Stimulated activated CD8-positive, alpha-beta memory T cell treated with anti-CD3 and anti-CD28 coated beads, Interleukin-12 subunit alpha, Interleukin-12 subunit beta, amount 100 ng/mL, for 1 hour (primary cell): ENCODE results near the gene CMTM5.

Experiments
- DNase-seq: peaks from one replicate; pipeline ENCODE4 v3.0.0-alpha.2; 2020; ENCODE audit warnings: low read depth

CMTM5 gene

DNA sequence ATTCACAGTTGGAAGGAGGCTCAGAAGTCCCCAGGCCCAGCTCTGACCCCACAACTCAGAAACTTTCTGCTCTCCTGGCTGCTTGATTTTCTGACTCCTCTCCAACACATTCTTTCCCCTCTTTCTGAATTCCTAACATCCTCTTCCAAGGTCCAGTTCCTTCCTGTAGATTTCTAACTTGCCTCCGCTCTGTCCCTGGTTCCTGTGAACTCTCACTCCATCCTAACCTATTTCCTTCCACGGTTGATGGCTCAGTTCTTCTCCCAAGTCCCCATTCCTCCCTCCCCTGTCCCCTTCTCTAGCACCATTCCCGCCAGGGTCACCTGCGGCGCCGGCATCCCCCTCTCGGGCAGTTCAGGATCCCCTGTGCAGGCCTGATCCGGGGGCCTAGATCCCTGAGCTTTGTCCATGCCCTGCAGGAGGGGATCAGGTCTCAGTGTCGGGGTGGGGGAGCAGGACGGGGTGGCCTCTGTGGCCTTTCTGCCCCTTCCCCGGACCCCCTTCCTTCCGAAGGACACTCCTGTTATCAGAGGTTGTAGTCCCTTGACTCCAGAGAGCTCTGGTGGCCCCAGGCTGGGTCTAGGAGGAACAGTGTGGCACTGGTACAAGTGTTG is 18.2 kb upstream of the CMTM5 start:
- DNase-seq, result no peak

DNA sequence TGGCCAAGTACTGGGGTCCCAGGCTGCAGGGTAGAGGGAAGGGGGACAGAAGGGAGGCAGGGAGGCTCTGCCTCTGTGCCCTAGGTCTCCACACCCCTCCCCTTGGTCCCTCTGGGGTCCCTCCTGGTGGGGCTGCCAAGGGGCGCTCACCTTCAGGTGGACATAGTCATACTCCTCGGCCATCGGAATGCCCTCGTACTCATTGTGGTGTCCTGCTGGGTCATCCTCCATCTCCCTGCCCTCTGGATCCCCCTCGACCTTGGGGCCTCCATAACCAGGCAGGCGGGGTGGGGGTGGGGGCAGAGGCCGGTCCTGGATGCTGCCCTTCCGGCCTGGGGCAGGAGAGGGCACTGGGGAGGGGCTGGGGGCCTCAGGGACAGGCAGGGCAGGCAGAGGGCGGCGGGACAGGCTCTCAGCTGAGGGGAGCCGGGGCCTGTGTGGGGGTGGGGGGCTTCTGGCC is 17.6 kb upstream of the CMTM5 start:
- DNase-seq, result no peak

DNA sequence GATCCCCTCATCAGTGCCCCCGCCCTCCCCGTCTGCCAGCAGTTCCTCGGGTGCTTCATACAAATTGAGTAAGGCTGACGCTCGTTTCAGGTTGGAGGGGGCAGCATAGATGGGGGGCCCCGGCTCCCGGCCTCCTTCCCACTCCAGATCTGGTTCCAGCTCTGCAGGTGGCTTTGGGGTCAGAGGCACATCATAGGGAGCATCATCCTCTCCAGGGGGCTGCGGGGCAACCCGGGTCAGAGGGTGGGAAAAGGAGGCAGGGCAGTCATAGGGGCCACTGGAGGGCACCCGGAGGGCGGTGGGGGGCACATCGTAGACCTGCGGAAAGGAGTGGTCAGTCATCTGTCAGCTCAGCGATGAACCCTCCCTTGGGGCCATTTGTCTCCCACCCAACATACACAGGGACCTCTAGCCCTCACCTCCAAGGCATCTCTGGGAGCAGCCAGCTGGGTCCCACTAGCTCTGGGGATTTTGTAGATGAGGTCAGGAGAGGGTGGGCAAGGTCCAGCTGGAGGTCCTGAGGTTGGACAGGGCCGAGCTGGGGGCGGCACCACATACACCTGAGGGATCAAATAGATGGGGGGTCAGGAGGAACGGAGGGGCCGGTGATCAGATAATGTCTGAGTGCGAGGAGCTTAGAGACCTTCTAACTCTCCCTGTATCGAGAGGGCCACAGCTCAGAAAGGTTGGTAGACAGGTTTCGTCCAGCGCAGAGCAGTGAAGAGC is 17.0 kb upstream of the CMTM5 start:
- no peak for DNase-seq

DNA sequence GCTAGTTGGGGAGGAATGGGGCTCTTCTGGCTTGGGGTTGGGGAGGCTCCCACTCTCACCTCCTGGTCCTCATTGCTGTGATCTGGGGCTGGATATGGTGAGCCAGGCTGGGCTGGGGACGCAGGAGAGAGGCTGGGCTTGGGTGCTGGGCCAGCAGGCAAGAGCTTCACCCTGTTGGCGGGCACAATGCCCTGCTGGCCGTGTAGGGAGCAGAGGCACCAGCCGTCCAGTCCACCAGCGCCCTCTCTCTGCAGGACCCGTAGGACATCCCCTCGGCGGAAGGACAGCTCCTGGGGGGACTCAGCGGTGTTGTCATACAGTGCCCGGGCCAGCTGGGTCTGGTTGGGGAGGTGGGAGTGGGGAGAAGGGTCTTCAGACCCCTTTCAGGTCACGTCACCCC is 16.4 kb upstream of the CMTM5 start:
- DNase-seq, result no peak

DNA sequence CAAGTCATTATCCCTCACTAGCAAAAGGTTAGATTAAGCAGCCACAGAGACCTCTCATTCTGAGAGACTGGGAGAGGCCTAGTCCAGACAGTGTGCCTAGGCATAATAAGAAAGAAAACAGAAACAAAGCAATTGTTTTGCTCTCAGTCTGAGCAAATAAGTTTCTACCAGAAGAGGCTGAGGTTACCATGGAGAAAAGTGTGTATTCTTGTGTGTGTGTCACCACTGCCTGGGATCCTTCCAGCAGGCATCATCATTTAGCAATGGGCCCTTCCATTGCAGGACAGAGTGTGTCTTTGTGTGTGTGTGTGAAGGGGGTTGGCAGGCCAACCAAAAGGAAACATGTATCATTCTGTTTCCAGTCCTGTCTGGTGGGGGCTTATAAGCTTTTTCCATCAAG is 15.5 kb upstream of the CMTM5 start:
- DNase-seq, result no peak

- DNase-seq, result no peak
These were observed 15.1 kb upstream of the CMTM5 start for GRCh38 chr14:23361763-23362162.

GRCh38 chr14:23362200-23362599 is 14.6 kb upstream of the CMTM5 start:
- no peak for DNase-seq

GRCh38 chr14:23364164-23365035 is 12.4 kb upstream of the CMTM5 start:
- no peak for DNase-seq

GRCh38 chr14:23365036-23365731 is 11.7 kb upstream of the CMTM5 start, which contains the start of gene EFS:
Gene EFS, minus strand, starts transcription at chr14:23365172. Its CDS starts 147 bp downstream, at chr14:23365025.
- no peak for DNase-seq

- DNase-seq, result no peak
These were observed 11.0 kb upstream of the CMTM5 start for GRCh38 chr14:23365732-23366425.

- no peak for DNase-seq
These were observed 10.4 kb upstream of the CMTM5 start for GRCh38 chr14:23366426-23366921.

- DNase-seq, result no peak
These were observed 6.6 kb upstream of the CMTM5 start for GRCh38 chr14:23370221-23370620.

GRCh38 chr14:23371865-23372264 is 5.0 kb upstream of the CMTM5 start:
- no peak for DNase-seq

GRCh38 chr14:23372509-23372908 is 4.3 kb upstream of the CMTM5 start, which contains the start of gene IL25:
Gene IL25, plus strand, starts transcription at chr14:23372809.
- DNase-seq, result no peak

DNA sequence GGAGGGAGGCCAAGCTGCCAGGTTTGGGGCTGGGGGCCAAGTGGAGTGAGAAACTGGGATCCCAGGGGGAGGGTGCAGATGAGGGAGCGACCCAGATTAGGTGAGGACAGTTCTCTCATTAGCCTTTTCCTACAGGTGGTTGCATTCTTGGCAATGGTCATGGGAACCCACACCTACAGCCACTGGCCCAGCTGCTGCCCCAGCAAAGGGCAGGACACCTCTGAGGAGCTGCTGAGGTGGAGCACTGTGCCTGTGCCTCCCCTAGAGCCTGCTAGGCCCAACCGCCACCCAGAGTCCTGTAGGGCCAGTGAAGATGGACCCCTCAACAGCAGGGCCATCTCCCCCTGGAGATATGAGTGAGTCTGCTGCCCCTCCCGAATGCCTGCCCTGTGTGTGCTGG is 3.8 kb upstream of the CMTM5 start:
- DNase-seq, result no peak

GRCh38 chr14:23375527-23376251 is 1.2 kb upstream of the CMTM5 start:
- no peak for DNase-seq

DNA sequence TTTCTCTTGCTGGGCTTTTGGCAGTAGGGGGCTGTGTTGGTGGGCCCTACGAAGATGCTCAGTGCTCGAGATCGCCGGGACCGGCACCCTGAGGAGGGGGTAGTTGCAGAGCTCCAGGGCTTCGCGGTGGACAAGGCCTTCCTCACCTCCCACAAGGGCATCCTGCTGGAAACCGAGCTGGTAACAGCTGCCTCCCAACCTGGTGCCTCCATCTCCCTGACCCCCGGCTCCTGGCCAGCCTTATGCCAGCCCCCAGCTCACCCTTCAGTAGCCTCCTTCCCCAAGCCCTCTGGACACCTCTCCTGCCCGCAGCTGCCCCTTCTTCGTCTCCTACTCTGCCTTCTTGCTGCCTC is 328 bp downstream of the CMTM5 start:
- DNase-seq, result no peak

DNA sequence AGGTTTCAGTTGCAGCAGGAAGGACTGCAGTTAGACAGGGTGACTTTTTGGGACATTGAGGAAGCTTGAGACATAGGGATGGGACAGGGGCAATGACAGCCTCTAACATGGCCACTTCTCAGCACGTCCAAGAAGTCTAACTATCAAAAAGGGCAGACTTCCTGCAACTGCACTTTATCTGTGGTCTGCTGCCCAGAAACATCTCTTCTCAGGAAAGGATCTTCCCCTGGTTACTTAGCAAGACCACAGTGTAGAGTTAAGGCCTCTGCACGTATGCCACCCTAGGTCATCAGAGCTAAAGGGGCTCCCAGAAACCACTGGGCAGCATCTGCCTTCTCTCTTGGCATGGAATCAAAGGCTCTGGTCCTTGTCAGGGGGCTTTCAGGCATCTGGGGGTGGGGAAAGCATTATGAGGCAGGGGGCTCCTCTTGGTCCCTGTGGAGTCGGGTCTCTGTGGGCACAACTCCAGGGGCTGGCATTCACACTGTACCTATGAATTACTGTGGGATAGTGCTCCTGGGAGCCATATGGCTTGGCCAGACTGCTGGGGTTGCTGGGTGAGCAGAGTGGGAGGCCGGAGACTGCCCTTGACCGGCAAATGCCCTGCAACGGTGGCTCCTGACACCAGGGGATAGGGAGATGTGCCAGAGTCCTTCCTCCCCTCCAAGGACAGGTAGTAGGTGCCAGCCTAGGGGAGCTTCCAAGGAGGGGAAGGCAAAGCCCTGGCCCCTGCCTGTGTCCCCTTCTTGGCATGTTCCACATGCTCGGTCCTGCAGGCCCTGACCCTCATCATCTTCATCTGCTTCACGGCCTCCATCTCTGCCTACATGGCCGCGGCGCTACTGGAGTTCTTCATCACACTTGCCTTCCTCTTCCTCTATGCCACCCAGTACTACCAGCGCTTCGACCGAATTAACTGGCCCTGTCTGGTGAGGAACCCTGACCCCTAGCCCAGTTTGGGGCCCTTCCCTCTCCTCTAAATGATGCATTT is 1.0 kb downstream of the CMTM5 start:
- DNase-seq, result no peak

GRCh38 chr14:23378612-23379220 is 1.9 kb downstream of the CMTM5 start:
- DNase-seq, result no peak
